ENCODE measurements around the gene MSL3B.

MSL3B gene

GRCh38 chr2:233830111-233830802, 37.9 kb downstream of the MSL3B start:
- H3K9me3 ChIP-seq, result no peaks in the 10 kb centered on the region
- ATAC-seq, result peak in 2 of 4 donors; percentile 20 to 26
- no peaks in the 10 kb centered on the region for H3K27me3 ChIP-seq
- peaks cover 0 to 3% (median 0%) of the 10 kb centered on the region in 4 donors for H3K4me1 ChIP-seq
- 60% methylated on average over 1 of the region's 6 CpGs for WGBS (ENCODE audit: insufficient coverage, low coverage, low lambda C conversion rate, missing lambda C conversion rate)
- H3K4me3 ChIP-seq, result no peak overlapping the region
- no peak overlapping the region for H3K27ac ChIP-seq
- no peaks in the 10 kb centered on the region for H3K36me3 ChIP-seq
- no peak for DNase-seq
- no peak for TF ChIP-seq POLR2A (IDR thresholded peaks at IDR 0.05)
- no peak for TF ChIP-seq CTCF (IDR thresholded peaks at IDR 0.05)
- intact Hi-C loops (cut with DNase I), result no loop called here

- intact Hi-C loops (cut with DNase I), result no loop called here
- Histone ChIP-seq H3K9me3 (no peaks in the 10 kb centered on the region), H3K36me3 (no peaks in the 10 kb centered on the region), H3K4me1 (peaks cover 0 to under 1% (median 0%) of the 10 kb centered on the region in 4 donors), H3K4me3 (no peak overlapping the region), H3K27ac (no peak overlapping the region), H3K27me3 (no peaks in the 10 kb centered on the region)
- no peak for TF ChIP-seq CTCF (IDR thresholded peaks at IDR 0.05)
- no peak for TF ChIP-seq POLR2A (IDR thresholded peaks at IDR 0.05)
- ATAC-seq, result no peak
- WGBS (ENCODE audit: insufficient coverage, low coverage, low lambda C conversion rate, missing lambda C conversion rate), result 82% methylated on average over 4 of the region's 15 CpGs
- DNase-seq, result peak in 1 of 3 donors; percentile 26
Measured at GRCh38 chr2:233829193-233830110, 38.7 kb downstream of the MSL3B start.

- Histone ChIP-seq H3K27ac (no peak overlapping the region), H3K36me3 (no peaks in the 10 kb centered on the region), H3K4me3 (no peak overlapping the region), H3K9me3 (no peaks in the 10 kb centered on the region), H3K27me3 (no peaks in the 10 kb centered on the region), H3K4me1 (peaks cover 0 to 3% (median 0%) of the 10 kb centered on the region in 4 donors)
- TF ChIP-seq CTCF (IDR thresholded peaks at IDR 0.05) (no peak), POLR2A (IDR thresholded peaks at IDR 0.05) (no peak)
- no peak for ATAC-seq
- peak in 1 of 3 donors; percentile 37 for DNase-seq
- 80% methylated on average over 2 of the region's 24 CpGs for WGBS (ENCODE audit: insufficient coverage, low coverage, low lambda C conversion rate, missing lambda C conversion rate)
- intact Hi-C loops (cut with DNase I), result no loop called here
Measured at GRCh38 chr2:233828546-233829192, 39.5 kb downstream of the MSL3B start.

GRCh38 chr2:233824373-233824772, 43.8 kb downstream of the MSL3B start:
- 47% methylated on average over 7 of the region's 7 CpGs for WGBS (ENCODE audit: insufficient coverage, low coverage, low lambda C conversion rate, missing lambda C conversion rate)
- Histone ChIP-seq H3K36me3 (no peaks in the 10 kb centered on the region), H3K4me3 (no peak overlapping the region), H3K27ac (no peak overlapping the region), H3K9me3 (no peaks in the 10 kb centered on the region), H3K27me3 (no peaks in the 10 kb centered on the region), H3K4me1 (peaks cover 0 to 22% (median 7%) of the 10 kb centered on the region in 4 donors)
- TF ChIP-seq CTCF (IDR thresholded peaks at IDR 0.05), result no peak
- TF ChIP-seq POLR2A (IDR thresholded peaks at IDR 0.05), result no peak
- ATAC-seq, result no peak
- DNase-seq, result peak in 2 of 3 donors; percentile 23 to 27
- intact Hi-C loops (cut with DNase I), result no loop called here

Data from right lobe of liver (tissue), 6 donors.